Fibroblast of peridontal ligament (primary cell): Measurements from ENCODE around the gene SMYD4.

Experiments
- DNase-seq: peaks from one replicate; pipeline ENCODE4 v3.0.0-alpha.2; 2010; ENCODE audit errors: extremely low read depth

SMYD4 gene

DNA sequence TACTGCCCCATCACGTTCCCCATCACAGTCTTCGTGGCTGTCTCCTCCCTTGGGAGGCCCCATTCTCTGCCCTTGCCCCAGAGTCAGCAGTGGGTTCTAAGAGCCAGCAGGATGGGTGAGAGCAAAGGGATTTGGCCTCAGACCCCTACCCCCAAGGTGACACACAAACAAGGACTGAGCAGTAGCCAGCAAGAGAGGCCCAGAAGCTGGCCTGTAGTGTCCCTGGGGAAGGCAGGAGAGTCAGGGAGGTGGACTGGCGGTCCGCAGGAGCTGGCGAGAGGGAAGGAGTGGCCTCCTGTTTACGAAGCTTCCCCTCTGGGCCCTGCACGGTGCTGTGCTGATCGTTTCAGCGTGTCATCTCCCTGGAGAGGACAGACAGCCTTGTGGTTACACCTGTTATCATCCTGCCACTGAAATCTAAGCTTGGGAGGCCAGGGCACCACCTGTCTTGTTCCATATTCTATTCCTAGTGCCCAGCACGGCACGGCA lies 96.8 kb downstream of the SMYD4 start:
- no peak for DNase-seq

DNA sequence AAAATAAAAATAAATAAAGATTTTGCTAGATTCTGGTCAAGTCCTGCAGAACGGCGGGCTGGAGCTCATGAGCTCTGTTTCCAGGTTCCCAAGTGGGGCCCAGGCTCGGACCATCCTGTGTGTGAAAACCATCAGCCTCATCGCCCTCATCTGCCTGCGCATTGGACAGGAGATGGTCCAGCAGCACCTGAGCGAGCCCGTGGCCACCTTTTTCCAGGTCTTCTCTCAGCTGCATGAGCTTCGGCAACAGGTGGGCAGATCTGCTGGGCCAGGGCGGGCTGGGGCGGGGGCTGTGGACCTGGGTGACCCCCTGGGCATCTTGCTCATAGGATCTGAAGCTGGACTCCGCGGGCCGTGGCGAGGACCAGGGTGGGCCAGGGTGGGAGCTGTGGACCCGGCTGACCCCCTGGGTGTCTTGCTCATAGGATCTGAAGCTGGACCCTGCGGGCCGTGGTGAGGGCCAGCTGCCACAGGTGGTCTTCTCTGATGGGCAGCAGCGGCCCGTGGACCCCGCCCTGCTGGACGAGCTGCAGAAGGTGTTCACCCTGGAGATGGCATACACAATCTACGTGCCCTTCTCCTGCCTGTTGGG lies 97.4 kb downstream of the SMYD4 start:
- DNase-seq, result no peak

GRCh38 chr17:1731194-1731506 lies 98.6 kb downstream of the SMYD4 start:
- no peak for DNase-seq

GRCh38 chr17:1730326-1731193 lies 99.1 kb downstream of the SMYD4 start:
- no peak for DNase-seq

DNA sequence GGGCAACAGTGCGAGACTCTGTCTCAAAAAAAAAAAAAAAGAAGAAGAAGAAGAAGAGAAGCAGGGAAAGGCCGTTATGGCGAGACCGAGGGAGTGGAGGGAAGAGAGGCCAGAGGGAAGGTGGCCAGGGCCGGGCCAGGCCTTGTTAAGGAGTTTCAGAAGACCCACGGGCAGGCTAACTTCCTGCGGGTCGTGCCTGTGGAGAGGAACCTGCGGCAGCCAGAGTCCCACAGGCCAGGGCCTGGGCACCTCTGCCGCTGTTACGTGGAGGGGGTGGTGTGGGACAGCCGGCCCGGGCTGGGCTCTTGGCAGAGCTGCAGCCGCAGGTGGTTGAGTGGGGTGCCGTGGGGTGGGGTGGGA lies 99.8 kb downstream of the SMYD4 start:
- no peak for DNase-seq
